ENCODE data around the gene DHRS3.

- TF ChIP-seq, protein P1, sequence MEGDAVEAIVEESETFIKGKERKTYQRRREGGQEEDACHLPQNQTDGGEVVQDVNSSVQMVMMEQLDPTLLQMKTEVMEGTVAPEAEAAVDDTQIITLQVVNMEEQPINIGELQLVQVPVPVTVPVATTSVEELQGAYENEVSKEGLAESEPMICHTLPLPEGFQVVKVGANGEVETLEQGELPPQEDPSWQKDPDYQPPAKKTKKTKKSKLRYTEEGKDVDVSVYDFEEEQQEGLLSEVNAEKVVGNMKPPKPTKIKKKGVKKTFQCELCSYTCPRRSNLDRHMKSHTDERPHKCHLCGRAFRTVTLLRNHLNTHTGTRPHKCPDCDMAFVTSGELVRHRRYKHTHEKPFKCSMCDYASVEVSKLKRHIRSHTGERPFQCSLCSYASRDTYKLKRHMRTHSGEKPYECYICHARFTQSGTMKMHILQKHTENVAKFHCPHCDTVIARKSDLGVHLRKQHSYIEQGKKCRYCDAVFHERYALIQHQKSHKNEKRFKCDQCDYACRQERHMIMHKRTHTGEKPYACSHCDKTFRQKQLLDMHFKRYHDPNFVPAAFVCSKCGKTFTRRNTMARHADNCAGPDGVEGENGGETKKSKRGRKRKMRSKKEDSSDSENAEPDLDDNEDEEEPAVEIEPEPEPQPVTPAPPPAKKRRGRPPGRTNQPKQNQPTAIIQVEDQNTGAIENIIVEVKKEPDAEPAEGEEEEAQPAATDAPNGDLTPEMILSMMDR (conservative IDR thresholded peaks at IDR 0.05 in 1 of 2, IDR thresholded peaks at IDR 0.05 in 1 of 2; ENCODE audit: low read depth in 1 of 2, low read length in 2 of 2) = no peak
- no peak for TF ChIP-seq EZH2 (IDR thresholded peaks at IDR 0.05; ENCODE audit: low read length, missing control alignments)
Observed at GRCh38 chr1:12630946-12631530, 13.0 kb upstream of the DHRS3 start.
